ENCODE measurements around the gene PEPD.

Gene PEPD

DNA sequence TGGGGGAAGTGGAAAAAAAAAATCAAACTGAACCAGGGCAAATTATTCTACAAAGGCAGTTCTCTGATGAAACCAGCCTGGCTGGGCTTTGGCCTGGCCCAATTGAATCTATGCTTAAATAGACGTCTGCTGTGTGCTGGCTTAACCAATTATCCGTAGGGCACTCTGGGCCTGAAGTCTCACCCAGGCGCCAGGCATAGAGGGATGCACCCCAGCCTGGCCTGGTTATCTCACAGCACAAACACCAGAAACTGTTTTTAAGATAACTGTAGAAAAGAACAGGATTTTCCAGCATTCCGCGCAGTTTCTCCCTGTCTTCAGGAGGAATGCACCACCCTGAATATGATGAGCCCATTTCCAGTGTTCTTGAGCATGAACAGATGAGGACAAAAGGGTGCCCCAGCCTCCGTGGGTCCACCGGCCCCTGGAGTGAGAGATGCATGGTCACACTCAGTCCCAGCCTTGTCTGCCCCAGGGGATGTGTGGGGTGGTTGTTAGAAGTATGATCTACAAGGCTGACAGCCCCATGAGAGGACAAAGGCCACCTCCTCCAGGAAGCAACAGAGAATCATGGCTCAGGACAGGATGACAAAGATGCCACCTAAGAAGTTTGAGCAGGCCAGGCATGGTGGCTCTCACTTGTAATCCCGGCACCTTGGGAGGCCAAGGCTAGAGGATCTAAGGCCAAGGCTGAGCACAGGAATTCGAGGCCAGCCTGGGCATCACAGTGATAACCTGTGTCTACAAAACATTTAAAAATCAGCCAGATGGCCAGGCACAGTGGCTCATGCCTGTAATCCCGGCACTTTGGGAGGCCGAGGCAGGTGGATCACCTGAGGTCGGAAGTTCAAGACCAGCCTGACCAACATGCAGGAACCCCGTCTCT is 50.2 kb downstream of the PEPD start:
- DNase-seq, result no peak

DNA sequence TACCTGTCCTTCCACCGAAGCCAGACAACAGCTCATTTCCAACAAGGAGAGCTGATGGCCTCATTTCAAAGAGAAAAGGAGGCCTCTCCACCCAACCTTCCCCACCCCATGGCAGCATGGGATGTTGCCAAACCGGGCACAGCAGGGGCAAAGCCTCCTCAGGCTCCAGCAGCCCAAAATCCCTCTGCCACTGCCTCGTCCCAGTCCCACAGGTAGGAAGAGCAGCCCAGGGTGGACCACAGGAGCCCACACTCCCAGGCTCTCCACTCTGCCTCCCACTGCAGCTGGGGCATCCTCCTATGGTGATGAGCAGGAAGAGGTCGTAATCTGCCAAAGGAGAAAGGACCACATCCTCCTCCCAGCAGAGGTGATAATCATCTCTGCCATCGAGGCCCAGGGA is 50.9 kb downstream of the PEPD start:
- no peak for DNase-seq

DNA sequence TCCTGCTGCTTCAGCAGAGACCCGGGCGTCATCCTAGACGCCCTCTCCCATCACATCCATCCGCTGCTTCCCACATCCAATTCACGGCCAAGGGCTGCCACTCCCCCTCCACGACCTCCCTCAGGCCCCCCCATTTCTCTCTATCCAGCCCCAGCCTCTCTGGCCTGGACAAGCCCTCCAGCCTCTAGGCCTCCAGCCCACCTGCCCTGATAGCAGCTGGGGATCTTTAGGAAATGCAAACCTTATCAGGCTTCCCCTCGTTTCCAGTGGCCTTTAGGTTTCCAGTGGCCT is 51.6 kb downstream of the PEPD start:
- DNase-seq, result no peak

DNA sequence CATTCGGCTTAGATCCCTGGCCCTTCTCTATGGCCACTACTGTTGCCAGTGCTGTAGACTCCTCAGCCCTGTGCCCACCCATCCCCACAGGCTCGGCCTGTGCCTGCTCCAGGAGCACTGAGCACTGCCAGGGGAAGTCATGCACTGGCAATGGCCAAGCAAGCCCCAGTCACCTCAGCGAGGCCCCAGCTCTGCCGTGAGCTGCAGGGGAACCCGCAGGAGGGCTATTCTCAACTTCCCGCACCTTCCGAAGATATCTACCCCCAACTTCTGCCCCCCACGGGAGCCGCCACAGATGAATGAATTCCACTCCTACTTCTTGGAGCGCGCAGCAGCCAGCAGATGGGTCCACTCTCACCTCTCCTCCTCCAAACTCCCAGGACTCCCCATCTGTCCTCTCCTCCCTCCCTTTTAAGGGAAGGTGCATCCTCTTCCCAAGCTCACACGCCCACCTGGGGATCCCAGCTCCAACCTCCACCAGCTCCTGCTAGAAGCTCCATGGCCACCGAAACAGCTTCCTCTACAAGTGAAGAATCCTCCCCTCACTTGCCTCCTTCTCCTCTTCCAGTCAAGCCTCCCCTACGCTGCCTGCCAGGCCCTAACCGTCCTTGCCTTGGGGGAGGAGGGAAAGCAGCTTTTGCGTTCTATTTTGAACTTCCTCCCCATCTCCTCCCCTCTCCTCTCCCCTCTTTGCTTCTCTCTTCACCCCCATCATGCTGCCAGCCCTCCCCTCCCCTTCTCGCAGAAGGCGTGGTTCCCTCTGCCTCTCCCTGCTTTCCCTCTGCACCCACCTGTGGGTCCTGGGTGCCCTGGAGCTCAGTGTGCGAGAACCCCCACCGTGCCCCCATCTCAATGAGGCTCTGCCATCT is 52.2 kb downstream of the PEPD start:
- DNase-seq, result no peak

GRCh38 chr19:33468361-33469170 is 53.0 kb downstream of the PEPD start:
- no peak for DNase-seq

GRCh38 chr19:33467851-33468250 is 53.7 kb downstream of the PEPD start:
- no peak for DNase-seq

DNA sequence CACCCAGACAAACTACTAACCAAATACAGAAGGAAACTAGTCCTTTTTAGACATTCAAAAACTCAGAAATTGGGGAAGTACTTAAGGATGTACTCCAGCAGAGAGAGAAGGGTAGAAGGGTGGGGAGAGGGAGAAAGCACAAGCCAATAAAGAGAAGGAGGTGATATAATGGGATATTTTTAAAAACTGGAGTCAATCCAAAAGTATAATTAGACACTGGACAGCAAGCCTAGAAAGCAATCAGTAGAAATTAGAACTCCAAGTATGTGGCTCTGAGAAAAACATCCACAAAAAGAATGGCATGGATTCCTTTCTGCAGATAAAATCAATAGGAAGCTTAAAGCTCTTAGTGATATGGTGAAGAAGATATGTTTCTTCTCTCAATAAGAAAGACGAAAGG is 55.8 kb downstream of the PEPD start:
- no peak for DNase-seq

DNA sequence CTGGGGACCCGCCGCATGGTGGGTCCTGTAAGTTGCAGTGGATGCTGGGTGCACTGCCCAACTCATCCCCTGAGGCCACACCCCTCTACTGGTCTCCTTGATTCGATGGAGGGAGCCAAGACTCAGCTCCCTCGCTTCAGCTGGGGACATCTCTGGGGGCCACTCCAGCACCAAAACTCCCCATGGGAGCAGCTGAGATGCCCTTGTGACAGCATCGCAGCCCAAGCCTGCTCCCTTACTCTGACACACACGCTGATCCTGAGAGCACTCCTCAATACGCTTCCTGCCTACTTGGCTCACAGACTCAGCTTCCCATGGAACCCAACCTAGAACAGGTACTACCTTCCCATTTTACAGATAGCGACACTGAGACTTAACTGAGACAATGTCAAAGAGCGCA is 56.2 kb downstream of the PEPD start:
- DNase-seq, result no peak

DNA sequence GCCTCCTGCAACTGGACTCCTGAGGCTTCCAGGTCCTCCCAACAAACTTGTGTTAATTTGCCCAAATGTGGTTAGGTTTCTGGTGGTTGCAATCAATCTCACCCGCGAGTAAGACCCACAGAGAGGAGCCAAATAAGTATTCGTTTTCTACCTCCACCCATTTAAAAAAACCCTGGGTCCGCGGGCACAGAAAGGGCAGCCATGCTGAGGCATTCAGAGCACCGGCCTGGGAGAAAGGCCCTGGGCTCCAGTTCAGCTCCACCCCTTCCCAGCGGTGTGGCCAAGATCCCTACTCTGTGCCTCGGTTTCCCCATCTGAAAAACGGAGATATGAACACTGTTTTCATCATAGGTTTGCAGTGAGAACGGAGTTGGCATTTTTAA is 56.9 kb downstream of the PEPD start:
- DNase-seq, result no peak

GRCh38 chr19:33464010-33464732 is 57.4 kb downstream of the PEPD start:
- DNase-seq, result no peak

DNA sequence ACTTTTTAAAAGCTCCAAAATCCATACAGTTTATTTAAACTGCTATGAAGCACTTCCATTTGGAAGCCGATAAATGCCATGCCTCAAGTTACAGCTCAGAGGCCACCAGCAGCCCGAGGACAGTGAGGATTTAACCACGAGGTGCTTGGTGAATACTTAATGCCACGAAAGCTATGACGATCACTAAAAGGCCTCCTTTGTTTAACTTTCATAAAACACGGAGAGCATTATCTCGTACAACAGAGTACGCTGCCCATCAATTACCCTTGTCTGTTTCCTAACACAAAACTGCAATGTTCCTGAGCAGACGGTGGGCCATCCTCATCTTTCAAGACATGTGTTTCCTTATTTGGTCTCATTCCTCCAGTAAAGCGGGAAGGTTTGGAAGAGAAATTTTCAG is 58.4 kb downstream of the PEPD start:
- no peak for DNase-seq

- DNase-seq, result no peak
These were observed 59.3 kb downstream of the PEPD start for GRCh38 chr19:33462112-33462791.

GRCh38 chr19:33461256-33462111 is 60.1 kb downstream of the PEPD start:
- DNase-seq, result no peak

- DNase-seq, result no peak
These were observed 61.2 kb downstream of the PEPD start for GRCh38 chr19:33460221-33460908.

DNA sequence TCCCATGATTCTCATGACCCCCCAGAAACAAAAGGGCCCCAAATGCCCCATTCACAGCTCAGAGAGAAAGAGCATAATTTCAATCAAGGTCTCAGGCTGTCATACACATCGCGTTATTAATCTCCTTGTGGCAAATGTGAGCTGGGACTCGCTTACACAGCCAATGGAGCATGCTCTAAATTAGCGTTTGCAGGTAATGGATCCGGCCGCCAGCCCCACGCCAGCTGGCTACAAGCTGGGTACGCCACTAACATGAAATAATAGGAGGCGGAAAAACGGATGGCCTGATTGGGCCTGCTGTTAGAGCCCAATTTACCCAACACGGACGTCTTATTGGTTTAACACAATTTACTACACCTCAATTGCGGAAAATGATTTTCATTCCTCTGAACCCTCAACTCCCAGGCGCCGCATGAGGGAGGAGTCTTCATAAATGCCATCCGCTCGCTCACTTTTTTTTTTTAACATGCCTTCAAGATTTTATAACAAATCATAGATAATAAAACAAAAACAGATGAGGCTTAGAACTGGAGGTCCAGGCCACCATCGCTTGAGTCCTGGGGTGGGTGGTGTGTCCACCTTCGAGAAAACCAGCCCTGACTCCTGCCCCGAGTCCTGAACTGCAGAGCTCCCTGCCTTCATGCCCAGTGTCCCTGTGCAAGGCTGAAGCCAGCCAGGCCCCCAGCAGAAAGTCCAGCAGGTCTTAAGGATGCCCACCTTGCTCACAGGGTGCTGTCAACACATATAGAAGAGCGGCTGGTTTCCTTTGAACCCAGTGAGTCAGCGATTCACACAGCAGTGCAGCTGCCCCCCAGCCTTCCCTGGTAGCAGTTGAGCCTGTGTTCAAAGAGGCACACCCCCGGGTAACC is 62.1 kb downstream of the PEPD start:
- no peak for DNase-seq

- no peak for DNase-seq
These were observed 62.8 kb downstream of the PEPD start for GRCh38 chr19:33458807-33459206.

- DNase-seq, result no peak
These were observed 63.4 kb downstream of the PEPD start for GRCh38 chr19:33458171-33458633.

- DNase-seq, result no peak
These were observed 64.8 kb downstream of the PEPD start for GRCh38 chr19:33456845-33457220.

DNA sequence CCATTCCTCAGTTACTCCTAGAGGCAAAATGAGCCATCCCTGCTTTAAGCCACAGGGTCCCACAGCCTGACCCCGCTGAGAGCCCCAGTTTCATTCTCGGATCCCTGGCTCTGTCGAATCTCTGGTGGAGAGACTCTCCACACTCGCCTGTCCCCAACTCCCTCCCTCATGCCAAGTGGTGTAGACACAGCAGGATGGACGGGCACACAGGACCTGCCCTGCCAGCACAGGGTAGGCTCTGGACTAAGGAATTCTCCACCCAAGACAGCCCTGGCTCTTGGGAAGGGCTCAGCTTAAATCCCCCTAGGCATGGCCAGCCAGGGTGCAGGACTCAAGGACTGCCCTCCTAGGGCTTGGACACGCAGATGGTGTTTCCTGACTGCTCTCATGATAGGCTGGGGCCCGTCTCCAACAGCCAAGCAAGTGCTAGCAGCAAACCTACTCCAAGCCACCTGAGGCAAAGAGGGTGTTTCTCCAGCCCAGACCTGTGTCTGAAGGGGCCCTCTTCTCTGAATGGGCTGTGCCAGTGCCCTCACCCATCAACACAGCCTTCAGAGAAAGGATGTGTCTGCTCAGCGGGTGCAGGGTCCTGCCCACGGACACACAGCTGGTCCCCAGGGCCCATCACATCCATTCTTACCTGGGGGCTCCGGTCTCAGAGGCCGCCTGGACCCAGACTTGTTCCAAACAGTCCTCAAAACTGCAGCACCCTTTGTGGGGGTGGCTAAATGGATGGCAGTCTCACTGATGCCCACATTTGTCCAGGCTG is 65.3 kb downstream of the PEPD start:
- no peak for DNase-seq

Data from CD4-positive, alpha-beta T cell treated with Interleukin-10 for 1 hour (primary cell).